Stimulated activated CD8-positive, alpha-beta memory T cell treated with anti-CD3 and anti-CD28 coated beads, Interleukin-4, amount 100 ng/mL, for 24 hours (primary cell): ENCODE data around the gene MYLK.
"Not testable (repeated sequence)": the region's sequence is repeated elsewhere in the genome, so short reads cannot be mapped to it uniquely, and the experiment has no call there.

ENCODE experiments used
- DNase-seq: peaks from one replicate; pipeline ENCODE4 v3.0.0-alpha.2; 2020; ENCODE audit warnings: low read depth

Gene MYLK

GRCh38 chr3:123721095-123721689 lies 162.9 kb downstream of the MYLK start:
- DNase-seq, result not testable (repeated sequence)

GRCh38 chr3:123720638-123721037 lies 163.5 kb downstream of the MYLK start:
- no peak for DNase-seq

GRCh38 chr3:123719862-123720453 lies 164.2 kb downstream of the MYLK start:
- DNase-seq, result no peak

GRCh38 chr3:123719061-123719756 lies 164.9 kb downstream of the MYLK start:
- peak; percentile 22 for DNase-seq

- no peak for DNase-seq
Observed at GRCh38 chr3:123718108-123718507, 166.0 kb downstream of the MYLK start.

GRCh38 chr3:123717451-123717850 lies 166.7 kb downstream of the MYLK start:
- DNase-seq, result not testable (repeated sequence)

- DNase-seq, result no peak
Observed at GRCh38 chr3:123716411-123716810, 167.7 kb downstream of the MYLK start.

- no peak for DNase-seq
Observed at GRCh38 chr3:123713211-123713610, 170.9 kb downstream of the MYLK start.

GRCh38 chr3:123712077-123712860 lies 171.9 kb downstream of the MYLK start:
- no peak for DNase-seq

GRCh38 chr3:123711356-123711755 lies 172.8 kb downstream of the MYLK start:
- no peak for DNase-seq

GRCh38 chr3:123708531-123708930 lies 175.6 kb downstream of the MYLK start:
- DNase-seq, result no peak

GRCh38 chr3:123707641-123708040 lies 176.5 kb downstream of the MYLK start:
- not testable (repeated sequence) for DNase-seq

- DNase-seq, result no peak
Observed at GRCh38 chr3:123706871-123707270, 177.3 kb downstream of the MYLK start.

GRCh38 chr3:123705488-123706285 lies 178.4 kb downstream of the MYLK start:
- DNase-seq, result no peak

- DNase-seq, result not testable (repeated sequence)
Observed at GRCh38 chr3:123703663-123704062, 180.5 kb downstream of the MYLK start.

GRCh38 chr3:123702720-123703119 lies 181.4 kb downstream of the MYLK start:
- DNase-seq, result no peak

GRCh38 chr3:123702057-123702456 lies 182.1 kb downstream of the MYLK start:
- not testable (repeated sequence) for DNase-seq

- no peak for DNase-seq
Observed at GRCh38 chr3:123700791-123701722, 183.1 kb downstream of the MYLK start.

GRCh38 chr3:123698813-123699212 lies 185.3 kb downstream of the MYLK start:
- no peak for DNase-seq

- DNase-seq, result no peak
Observed at GRCh38 chr3:123696808-123697207, 187.3 kb downstream of the MYLK start.
